Bone marrow (tissue), 2 donors: Measurements from ENCODE around the gene TSSK6.

Experiments used
- DNase-seq, 2 donors: peaks; one replicate each; lab custom pipeline; 2025; lab: John Stamatoyannopoulos, UW

The TSSK6 gene

DNA sequence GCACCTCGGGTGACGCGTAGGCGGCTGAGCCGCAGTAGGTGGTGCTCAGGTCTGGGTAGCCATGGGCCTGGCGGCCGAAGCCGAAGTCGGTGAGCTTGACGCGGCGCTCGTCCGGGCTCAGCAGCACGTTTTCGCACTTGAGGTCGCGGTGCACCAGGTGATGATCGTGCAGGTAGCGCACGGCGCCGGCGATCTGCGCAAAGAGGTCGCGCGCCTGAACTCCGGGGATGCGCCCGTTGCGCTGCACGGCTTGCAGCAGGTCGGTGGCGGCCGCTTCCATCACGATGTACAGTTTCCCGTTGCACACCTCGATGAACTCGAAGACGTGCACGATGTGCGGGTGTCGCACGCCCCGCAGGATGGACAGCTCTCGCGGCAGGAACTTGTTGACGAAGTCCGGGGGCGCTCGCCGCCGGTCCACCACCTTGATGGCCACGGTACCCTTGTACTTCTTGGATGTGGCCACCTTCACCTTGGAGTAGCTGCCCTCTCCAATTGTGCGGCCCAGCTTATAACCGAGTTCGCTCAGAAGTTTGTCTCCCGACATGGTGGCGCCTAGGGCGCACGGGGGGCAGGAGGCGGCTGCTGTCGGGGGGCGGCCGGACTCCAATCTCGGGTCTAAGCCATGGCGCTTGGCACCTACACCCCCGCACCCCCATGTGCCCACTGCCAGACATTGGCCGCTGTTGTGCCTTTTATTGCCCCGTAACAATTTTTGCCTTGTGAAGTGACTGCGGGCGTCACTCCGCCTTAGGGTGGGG is at the start of gene TSSK6:
Gene TSSK6 (minus strand): TSS at position 668 of the 761 bp plus-strand sequence. CDS start 121 bp downstream, at position 547.
- no peak for DNase-seq

DNA sequence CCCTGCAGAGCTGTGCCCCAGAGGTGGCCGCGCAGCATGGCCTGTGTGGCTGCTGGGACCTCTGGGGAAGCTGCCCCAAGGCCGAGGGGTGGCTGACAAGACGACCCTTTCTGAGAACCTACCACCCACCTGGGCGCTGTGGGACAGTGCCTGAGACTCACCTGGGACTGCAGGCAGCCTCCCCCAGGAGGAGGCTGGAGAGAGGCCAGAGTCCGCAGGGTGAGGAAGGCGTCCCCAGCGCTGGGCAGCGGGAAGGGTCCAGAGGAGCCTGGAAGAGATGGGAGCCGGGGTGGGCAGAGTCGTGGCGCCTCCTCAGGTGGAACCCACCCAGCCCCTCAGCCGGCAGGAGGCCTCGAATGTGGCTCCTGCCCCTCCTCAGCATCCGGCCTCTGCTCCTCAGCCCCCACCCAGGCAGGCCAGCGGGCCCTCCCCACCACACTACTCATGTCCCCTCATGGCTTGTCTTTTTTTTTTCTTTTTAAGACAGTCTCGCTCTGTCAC is 48.0 kb upstream of the TSSK6 start:
- no peak for DNase-seq

DNA sequence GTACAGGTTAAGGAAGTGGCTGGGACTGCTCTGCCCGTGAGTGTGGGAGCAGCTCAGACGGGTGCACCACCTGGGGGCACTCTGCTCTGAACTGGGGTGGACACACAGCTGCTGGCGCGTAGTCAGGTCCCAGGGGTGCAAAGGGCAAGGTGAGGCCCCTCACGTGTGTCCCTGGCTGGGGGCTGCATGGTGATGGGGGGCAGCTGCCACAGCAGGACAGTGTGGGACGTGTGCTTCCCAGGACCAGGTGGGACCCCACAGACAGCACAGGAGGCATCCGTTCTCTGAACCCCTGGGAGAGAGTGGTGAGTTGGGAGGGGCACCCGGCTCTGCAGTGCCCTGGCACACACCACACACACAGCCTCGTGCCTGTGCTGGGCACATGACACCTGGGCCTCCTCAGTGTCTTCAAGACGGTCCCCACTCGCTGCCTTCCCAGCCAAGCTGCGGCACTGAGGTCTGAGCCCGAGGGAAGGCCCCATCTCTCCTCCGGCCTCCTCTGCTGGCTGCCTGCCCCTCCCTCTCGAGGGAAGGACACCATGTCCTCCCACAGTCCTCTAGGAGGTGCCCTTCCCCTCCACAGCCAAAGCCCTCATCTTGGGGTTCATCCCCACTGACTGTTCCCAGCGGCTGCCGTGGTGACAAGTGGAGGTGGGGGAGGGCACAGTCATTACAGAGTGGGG is 47.5 kb upstream of the TSSK6 start:
- DNase-seq, result no peak

DNA sequence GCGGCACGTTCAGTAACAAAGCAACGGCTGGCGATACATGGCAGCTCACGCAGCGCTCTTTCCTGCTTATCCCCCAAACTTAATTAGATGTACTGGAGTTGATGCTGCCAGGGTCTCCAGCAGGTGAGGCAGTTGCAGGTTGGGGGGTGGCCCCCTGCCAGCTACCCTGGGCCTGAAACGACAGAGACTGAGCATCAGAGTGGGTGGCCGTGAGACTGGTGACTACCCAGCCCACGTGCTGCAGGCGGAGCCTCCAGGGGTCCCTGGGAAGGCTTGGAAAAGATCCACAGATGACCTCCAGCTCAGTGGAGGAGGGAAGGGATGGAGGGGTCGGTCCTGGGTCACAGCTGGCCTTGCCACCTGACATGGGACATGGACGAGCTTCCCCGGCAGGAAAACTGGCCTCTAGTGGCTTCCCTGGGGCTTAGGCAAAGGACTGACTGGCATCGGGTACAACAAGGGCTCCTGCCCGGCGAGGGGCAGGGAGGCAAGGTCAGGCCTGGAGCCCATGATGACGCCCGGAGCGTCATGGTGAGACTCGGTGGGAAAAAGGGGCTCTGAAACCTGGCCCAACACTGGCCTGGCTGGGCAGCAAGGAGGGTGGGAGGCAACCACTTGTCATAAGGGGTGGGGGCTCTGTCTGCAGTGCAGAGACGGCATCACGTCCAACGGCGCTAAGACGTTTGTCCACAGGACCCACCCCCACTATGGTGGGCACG is 46.8 kb upstream of the TSSK6 start:
- no peak for DNase-seq

DNA sequence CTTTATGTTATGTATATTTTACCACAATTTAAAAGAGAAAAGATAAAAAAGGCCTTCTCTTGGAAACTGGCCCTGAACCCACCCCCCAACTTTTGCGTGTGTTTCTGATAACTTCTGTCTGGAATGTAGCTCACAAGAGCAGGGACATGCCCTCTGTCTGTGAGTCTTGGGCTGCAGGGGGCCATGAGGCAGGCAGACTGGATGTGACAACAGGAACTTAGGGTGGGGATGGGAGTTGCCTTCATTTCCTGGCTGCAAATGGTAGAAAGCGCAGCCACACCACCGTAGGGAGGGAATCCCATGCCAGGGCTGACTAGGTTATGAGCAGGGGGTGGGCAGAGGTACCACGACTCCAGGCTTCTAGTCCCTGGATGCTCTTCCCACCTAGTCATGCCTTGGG is 44.6 kb upstream of the TSSK6 start:
- DNase-seq, result no peak

DNA sequence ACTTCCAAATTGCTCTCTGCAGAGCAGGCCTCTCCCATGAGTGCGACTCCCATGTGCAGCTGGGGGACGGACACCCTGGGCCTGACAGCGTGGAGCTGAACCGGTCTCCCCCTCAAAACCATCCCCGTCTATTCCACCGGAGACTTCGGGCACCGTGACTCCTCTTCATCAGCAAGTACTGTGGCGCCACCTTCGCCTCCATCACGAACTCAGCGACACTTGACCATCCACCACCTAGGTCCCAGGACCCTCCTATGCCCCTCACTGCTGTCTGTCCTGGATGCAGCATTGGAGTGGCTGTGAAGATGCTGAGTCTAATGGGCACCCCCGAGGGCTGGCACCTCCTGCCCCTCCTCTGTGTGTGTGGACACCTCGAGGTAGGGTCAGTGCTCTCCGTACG is 43.3 kb upstream of the TSSK6 start:
- no peak for DNase-seq

DNA sequence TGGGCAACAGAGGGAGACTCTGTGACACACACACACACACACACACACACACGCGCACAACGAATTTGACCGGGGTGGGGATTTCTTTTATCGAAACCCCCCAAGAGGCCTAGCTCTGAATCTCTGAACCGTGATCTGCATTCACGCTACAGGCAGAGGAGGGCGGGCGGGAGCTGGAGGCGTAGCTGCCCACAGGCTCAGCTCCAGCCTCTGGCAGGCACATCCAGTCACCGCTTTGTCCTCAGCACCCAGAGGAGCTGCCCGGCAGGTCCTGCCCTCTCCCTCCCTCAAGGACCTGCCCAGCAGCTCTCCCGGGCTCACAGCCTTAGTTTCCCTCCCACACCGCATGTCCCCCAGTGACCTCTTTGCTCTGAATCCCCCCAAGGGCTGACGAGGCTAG is 42.7 kb upstream of the TSSK6 start:
- DNase-seq, result no peak

DNA sequence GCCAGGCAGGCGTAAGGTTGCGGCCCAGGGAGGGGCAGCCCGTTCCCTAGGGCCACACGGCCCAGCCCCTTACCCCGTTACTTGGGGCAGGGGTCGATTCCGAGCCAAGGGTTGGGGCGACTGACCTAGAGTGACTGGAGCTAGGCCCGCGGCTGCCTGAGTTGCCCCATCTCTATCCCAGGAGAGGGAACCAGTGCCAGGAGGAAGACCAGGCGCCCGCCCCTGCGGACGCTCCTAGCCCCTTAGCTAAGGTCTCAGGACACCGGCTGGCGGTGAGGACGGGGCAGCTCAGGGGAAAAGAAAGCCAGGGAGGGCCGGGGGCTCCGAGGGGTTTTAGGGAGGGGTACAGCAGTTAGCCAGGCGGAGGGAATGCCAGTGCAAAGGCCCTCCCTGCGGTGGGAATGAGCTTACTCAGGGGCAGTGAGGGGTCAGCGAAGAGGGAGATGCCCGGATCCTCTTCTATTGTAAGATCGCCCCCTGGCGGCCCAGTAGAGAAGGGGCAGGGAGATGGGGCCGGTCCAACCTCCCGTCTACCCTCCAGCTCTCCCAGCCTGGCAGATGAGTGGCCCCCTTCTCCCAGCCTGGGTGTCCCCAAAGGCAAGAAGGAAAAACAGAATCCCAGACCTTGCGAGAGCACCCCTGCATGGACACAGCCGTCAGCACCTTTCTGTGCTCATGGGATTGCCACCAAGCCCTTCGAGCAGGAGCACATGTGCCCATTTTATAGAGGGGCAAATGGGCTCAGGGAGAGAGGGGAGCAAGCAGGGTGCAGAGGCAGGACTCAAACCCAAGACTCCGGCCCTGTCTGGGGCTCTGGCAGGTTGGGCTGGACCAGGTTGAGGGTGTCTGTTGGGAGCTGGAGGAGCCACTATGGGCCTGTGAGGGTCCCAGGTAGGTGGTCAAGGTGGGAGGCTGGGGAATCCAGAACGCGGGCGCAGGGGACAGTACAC is 39.0 kb upstream of the TSSK6 start:
- peak in 1 of 2 donors; percentile 14 for DNase-seq

DNA sequence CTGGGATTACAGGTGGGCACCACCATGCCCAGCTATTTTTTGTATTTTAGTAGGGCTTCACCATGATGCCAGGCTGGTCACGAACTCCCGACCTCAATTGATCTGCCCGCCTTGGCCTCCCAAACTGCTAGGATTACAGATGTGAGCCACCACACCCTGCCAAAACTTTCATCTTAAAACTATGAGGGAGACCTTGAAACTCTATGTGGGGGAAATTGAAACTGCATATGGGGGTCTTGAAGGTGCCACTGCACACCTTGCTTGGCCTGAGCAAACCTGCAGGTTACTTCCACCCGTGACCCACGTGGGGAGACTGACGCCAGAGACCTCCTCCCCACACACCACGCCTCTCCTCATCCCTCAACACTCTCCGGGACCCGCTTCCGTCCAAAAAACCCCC is 38.3 kb upstream of the TSSK6 start:
- DNase-seq, result no peak

DNA sequence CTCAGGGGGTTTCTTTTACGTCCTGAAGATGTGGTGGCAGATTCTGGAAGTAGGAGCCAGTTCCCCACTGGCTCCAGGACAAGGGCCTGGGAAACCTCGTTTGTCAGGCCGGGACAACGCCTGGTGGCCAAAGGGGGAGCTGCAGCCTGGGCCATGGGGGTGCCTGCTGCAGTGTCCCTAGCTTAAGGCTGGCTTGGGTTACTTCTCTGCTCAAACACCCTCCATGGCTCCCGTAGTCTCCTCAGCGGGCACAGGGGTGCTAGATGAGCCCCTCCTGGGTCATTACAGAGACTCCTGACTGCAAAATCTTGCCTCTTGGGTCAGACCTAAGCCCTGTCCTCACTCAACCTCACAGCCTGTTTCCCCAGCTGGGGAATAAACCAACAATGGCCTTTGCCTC is 37.5 kb upstream of the TSSK6 start:
- DNase-seq, result no peak

DNA sequence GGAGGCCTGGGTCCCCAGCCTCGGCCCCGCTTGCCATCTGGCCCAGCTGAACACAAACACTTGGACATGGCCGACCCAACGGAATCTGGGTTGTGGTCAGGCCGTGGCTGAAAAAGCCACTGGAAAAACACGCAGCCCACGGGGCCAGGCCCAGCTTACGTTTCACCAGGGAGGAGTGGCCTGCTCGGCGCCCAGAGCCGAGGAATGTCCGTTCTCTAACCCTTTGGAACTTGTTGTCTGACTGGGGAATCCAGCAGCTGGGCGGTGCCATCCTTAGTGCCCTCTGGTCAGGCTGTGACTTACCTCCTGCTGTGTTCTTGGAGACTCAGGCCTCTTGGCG is 36.5 kb upstream of the TSSK6 start:
- no peak for DNase-seq

DNA sequence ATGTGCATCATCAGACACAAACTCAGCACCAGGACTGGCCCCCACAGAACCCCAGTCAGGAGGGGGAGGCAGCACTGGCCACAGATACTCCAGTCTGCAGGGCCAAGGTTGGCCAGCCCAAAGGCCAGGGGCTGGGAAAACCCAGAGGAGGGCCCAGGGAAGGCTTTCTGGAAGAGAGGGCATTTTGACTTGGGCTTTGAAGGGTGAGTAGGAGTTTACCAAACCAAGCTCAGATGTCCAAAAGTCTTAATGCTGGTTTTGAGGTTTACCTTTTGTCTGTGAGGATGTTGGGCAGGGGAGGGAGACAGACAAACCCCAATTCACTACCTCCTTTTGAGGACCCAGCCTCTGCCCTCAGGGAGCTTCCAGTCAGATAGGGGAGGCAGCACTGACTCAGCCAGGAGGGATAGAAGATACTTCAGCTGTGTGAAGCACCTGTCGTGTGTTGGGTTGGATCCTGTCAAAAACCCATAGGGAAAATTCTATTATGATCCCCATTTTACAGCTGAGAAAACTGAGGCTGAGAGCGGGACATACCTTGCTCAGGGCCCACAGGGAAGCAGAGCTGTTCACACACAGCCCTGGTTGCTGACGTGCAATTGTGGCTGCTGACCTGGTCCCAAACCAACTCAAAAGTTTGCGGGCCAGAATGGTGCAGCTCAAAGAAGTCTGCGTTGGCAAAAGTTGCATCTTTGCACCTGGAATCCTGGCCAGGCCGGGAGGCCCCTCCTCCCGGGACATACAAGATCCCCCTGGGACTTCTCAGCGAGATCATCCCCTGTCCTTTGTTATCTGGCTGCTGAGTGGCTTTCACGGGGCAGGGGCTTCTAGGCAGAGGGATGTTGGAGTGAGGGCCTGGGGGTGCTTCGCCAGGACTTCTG is 35.9 kb upstream of the TSSK6 start:
- DNase-seq, result no peak

DNA sequence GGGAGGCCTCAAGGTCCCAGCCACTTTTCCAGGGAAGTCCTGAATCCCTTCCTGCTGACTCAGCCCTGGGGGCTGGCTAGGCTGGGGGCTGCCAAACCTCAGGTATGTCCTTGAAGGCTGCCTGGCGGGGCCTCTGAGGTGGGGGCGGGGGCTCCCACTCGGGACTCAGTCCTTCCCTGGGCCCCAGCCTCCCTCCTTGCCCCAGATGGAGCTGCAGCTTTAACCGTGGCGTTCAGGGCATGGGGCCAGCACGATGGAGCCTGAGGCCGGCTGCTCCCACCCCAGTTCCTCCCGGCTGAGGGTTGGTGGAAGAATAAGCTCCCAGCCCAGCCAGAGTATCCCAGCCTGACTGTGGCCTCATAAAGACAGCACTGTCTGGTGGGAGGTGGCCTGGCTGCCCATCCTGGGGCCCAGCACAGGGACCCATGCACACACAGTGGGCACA is 35.2 kb upstream of the TSSK6 start:
- no peak for DNase-seq

DNA sequence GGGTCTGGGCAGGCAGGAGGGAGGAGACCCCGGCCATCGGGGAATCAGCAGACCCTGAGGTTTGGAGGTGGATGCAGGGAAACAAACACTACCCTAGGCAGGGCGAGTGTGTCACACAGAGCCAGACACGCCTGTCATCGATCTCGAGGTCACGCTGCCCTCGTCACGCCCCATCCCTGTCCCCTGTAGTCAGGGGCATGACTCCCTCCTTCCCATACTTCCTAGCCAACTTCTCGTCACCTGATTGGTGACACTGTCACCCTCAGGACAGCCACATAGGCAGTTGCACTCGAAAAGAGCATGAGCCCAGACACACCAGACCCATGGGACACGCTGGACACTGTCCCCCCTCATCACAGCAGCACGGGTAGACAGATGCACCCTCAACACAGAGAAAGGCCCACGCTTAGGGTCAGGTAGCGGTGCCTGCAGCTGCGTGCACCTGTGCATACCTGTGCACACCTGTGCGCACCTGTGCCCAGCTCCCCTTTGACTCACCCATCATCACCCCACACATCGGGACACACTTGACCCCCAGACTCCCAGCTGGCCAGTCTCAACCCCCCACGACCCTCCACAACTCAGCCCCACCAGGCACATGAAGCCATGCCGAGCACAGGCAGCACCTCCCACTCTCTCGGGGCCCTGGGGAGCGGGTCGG is 34.6 kb upstream of the TSSK6 start:
- no peak for DNase-seq

DNA sequence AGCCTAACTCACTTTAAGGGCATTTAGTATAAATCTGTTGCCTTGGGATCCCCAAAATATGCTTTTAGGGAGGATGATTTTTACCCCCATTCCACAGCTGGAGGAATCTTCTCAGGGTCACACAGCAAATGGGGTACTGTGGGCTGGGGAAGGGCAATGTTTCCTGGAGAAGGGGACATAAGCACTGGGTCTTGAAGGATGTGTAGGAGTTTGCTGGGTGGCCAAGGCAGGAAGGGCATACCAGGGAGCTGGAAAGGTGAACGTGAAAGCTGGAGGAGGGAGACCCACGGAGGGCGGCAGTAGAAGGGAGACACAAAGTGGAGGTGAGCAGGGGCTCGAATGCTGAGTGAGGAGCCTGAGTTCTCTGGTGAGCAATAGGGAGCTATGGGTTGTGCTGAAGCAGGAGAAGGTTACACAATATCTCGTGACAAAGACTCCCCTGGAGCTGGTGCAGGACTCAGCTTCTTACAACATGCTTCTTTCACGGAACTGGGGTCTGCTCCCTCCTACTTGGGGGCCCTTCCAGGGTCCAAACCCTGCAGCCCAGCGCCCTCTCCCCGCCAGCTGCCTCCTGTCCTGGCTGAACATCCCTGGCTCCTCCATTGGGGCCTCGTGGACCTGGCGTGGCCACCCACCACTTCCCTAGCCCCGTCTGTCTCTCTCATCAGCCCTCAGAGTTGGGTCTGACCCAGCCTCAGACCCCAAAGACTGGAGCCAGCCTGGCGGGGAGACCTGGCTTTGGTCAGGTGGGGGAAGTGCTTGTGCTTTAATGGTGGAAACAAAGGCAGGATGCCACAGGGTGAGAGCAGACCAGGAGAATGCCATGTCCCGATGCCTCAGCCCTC is 33.8 kb upstream of the TSSK6 start:
- no peak for DNase-seq

DNA sequence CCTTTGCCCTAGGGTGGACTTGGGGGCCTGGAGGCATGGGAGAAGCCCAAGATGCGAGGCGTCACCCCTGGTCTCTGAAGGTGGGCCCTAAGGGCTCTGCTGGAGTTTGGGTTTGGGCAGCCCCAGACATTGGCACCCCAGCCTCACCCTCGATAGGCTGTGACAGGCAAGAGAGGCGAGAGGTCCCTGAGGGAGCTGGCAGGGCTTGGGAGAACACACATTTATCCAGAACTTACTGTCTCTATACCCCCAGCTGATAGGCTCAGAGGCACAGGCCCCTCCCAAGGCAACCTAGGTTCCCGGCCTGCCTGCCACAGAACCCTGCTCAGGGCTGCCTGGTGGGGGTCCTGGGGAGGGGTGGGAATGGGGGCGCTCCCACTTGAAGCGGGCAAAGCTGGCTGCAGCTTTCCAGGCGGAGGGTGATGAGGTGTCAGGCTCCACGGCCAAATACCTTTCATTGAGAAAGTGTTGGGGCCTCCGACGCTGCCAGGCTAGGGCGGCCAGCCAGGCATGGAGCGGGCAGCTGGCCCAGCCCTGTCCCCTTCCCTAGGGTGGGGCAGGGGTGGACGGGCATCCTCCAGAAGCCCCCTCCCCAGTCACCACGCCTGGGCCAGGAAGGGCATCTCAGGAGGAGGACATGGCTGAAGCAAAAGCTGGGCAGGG is 32.5 kb upstream of the TSSK6 start:
- no peak for DNase-seq

DNA sequence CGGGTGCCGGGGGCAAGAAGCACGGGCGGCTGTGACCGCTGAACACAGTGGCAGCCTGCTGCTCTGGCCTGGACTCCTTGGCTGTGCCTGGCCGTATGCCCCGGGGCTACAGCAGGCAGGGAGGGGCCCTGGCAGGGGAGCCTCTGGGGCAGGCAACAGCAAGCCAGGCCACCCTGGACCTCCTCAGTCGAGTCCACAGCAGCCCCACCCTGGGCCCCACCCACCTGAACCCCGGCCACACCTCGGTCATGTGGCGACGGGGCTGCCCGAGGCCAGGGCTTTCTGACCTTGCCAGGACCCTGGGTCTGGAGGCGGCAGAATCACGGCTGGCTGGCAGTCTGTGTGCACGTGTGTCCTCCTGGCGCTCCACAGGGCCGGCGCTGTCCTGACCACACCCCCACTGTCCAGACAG is 31.4 kb upstream of the TSSK6 start:
- DNase-seq, result no peak

DNA sequence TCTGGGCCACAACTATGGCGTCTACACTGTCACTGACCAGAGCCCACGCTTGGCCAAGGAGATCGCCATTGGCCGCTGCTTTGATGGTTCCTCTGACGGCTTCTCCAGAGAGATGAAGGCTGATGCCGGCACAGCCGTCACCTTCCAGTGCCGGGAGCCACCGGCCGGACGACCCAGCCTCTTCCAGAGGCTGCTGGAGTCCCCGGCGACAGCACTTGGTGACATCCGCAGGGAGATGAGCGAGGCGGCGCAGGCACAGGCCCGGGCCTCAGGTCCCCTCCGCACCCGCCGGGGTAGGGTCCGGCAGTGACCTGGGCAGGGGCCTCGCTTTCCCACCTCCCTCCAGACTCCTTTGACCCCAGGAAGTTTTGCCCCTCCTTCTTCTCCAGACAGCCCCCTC is 30.4 kb upstream of the TSSK6 start:
- no peak for DNase-seq
